ENCODE results near the gene CNTNAP2.

Gene CNTNAP2

GRCh38 chr7:148155826-148156225 lies 2039.2 kb downstream of the CNTNAP2 start (continued):
- TF ChIP-seq PRDM2 (tag by site-specific recombination; IDR thresholded peaks at IDR 0.05; ENCODE audit: borderline replicate concordance): no peak
- TF ChIP-seq ZBTB26 (tag by site-specific recombination; optimal IDR thresholded peaks at IDR 0.05): no peak
- TF ChIP-seq ZNF350 (tag by site-specific recombination; IDR thresholded peaks at IDR 0.05): no peak
- no peak for TF ChIP-seq WT1 (tag by site-specific recombination; IDR thresholded peaks at IDR 0.05)
- no peak for TF ChIP-seq BCL11A (tag by site-specific recombination; IDR thresholded peaks at IDR 0.05; ENCODE audit: low read depth)
- TF ChIP-seq EGR2 (tag by site-specific recombination; IDR thresholded peaks at IDR 0.05; ENCODE audit: low read depth): no peak
- TF ChIP-seq ZNF324 (tag by site-specific recombination; IDR thresholded peaks at IDR 0.05): no peak
- TF ChIP-seq ZNF704 (tag by site-specific recombination; IDR thresholded peaks at IDR 0.05): no peak
- no peak for TF ChIP-seq ZBTB8A (tag by site-specific recombination; IDR thresholded peaks at IDR 0.05)
- TF ChIP-seq ZNF169 (tag by site-specific recombination; IDR thresholded peaks at IDR 0.05): no peak
- no peak for TF ChIP-seq ZNF354C (tag by site-specific recombination; IDR thresholded peaks at IDR 0.05; ENCODE audit: borderline replicate concordance, low read depth)

GRCh38 chr7:148156233-148156632 lies 2039.6 kb downstream of the CNTNAP2 start:
- Histone ChIP-seq H3K4me3 (ENCODE audit: low read depth, low read length) (no peak overlapping the region), H3K9me3 (ENCODE audit: control insufficient read depth, insufficient read depth, low read depth, low read length) (no peaks in the 10 kb centered on the region), H3K4me1 (ENCODE audit: control insufficient read depth, insufficient read depth, low read length) (no peaks in the 10 kb centered on the region), H3K27ac (ENCODE audit: extremely low read depth, low read depth, low read length) (no peak overlapping the region), H3K36me3 (ENCODE audit: control insufficient read depth in 2 of 2, insufficient read depth in 1 of 2, low read length in 2 of 2) (no peaks in the 10 kb centered on the region)
- TF ChIP-seq ZNF311 (tag by site-specific recombination; IDR thresholded peaks at IDR 0.05; ENCODE audit: borderline replicate concordance) (no peak), ZNF23 (tag by site-specific recombination; IDR thresholded peaks at IDR 0.05; ENCODE audit: borderline replicate concordance) (no peak), ZBTB48 (tag by site-specific recombination; IDR thresholded peaks at IDR 0.05) (no peak), ZNF473 (tag by site-specific recombination; IDR thresholded peaks at IDR 0.05) (no peak), KLF10 (tag by site-specific recombination; IDR thresholded peaks at IDR 0.05) (no peak), GLI2 (tag by site-specific recombination; IDR thresholded peaks at IDR 0.05; ENCODE audit: borderline replicate concordance, low read depth) (no peak), ZNF280C (tag by site-specific recombination; IDR thresholded peaks at IDR 0.05) (no peak)
- ChIA-PET POLR2A (no interaction called here), CTCF (no interaction called here)
